Measurements from ENCODE around the gene CBLN3.
"Not testable (repeated sequence)": the region's sequence is repeated elsewhere in the genome, so short reads cannot be mapped to it uniquely, and the experiment has no call there.

CBLN3 gene

DNA sequence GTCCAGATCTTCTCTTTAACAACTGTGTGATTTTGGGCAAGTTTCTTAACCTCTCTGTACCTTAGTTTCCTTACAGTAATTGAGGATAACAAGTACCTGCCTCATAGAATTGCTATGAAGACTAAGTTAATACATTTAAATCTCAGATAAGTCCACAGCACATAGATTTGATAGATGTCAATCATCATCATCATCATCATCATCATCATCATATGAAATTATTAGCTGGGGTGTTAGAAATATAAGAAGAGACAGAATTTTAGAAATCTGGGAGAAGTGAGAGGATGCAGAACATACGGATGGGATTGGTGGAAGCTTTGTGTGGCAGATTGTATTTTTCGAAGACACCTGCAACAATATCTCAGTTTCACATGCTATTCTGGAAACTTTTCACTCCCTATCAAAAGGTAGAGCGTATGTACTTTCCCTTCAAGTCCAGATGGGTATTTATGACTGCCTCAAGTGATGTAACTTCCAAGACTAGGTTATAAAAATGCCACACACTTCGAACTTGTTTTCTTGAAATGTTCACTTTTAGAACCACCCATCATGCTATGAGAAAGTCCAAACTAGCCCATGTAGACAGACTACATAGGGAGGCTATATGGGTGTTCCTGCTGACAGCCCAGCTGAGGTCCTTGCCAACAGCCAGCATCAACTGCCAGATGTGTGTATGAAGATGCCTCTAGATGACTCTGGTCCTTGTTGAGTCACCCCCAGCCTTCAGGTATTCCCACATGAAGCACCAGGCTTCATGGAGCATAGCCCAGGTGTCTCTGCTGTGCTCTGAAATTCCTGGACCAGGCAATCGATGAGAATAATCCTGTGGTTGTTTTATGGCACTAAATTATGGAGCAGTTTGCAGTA lies 33.8 kb upstream of the CBLN3 start:
- DNase-seq (ENCODE audit: low read depth), result no peak
- no peak overlapping the region for H3K4me3 ChIP-seq (ENCODE audit: low read length)
- TF ChIP-seq, protein P1, sequence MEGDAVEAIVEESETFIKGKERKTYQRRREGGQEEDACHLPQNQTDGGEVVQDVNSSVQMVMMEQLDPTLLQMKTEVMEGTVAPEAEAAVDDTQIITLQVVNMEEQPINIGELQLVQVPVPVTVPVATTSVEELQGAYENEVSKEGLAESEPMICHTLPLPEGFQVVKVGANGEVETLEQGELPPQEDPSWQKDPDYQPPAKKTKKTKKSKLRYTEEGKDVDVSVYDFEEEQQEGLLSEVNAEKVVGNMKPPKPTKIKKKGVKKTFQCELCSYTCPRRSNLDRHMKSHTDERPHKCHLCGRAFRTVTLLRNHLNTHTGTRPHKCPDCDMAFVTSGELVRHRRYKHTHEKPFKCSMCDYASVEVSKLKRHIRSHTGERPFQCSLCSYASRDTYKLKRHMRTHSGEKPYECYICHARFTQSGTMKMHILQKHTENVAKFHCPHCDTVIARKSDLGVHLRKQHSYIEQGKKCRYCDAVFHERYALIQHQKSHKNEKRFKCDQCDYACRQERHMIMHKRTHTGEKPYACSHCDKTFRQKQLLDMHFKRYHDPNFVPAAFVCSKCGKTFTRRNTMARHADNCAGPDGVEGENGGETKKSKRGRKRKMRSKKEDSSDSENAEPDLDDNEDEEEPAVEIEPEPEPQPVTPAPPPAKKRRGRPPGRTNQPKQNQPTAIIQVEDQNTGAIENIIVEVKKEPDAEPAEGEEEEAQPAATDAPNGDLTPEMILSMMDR (conservative IDR thresholded peaks at IDR 0.05; ENCODE audit: low read length), result no peak

DNA sequence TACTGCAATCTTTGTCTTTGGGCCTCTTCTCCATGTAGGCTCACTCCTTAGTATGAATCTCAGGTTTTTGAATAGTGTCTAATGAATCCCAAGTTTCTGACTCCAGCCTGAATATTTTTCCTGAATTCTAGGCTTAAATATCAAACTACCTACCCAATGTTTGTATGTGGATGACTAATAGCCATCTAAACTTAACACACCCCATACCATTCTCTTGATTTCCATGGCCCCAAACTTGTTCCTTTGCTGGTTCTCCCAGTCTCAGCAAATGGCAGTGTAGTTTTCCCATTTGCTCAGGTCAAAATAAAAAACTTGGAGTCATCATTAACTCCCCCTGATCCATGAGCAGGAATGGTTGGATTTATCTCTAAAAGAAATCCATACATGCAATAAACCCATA lies 31.9 kb upstream of the CBLN3 start:
- no peak for DNase-seq (ENCODE audit: low read depth)
- TF ChIP-seq, protein P1 (conservative IDR thresholded peaks at IDR 0.05; ENCODE audit: low read length), result no peak
- H3K4me3 ChIP-seq (ENCODE audit: low read length), result no peak overlapping the region

DNA sequence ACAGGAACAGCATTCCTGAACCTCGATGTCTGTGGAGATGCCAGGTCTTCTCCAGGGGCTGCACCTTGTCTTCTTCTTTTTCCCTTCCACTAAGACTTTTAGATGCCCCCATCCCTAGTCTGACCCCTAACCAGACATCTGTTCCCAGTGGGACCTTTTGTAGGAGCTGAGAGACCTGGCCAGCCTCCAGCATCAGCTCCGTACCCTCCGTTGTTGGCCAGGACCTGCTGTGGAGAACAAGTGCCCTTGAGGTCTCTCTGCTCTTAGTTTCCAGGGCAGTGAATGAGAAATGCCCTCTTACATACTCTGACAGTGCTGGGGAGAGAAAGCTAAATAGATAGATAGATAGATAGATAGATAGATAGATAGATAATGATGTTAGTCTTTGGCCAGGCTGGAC lies 29.9 kb upstream of the CBLN3 start:
- DNase-seq (ENCODE audit: low read depth), result no peak
- TF ChIP-seq, protein P1 (conservative IDR thresholded peaks at IDR 0.05; ENCODE audit: low read length), result no peak
- H3K4me3 ChIP-seq (ENCODE audit: low read length), result no peak overlapping the region

DNA sequence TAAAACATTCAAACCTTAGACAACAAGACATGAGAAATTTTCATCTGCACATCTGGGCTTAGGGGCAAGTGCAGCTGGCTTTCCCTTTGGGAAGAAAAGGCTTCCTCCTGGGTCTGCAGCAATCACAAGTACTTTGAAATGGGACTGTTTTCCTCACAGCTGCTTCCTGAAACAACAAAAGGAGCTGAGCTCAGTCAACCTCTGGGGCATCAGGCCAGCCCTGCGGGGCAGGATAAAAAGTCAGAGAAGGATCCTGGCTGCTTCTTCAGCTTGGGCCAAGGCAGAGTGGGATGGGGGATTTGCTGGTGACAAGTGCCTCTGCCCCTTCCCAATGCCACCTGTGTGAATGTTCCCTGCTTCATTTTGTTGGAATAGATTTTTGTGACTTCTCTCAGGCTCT lies 29.3 kb upstream of the CBLN3 start:
- TF ChIP-seq, protein P1 (conservative IDR thresholded peaks at IDR 0.05; ENCODE audit: low read length), result no peak
- DNase-seq (ENCODE audit: low read depth), result no peak
- H3K4me3 ChIP-seq (ENCODE audit: low read length), result no peak overlapping the region

DNA sequence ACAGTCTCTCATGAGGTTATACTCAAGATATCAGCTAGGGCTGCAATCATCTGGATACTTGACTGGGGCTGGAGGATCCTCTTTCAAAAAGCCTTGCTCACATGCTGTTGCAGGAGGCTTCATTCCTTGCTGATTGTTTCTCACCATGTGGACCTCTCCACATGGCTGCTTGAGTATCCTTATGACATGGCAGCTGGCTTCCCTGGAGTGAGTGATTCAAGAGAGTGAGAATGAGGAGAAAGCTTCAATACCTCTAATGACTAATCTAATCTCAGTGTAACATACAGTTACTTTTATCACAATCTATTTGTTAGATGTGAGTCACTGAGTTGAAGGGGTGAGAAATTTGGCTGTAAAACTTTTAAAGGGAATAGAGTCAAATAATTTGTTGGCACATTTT lies 27.5 kb upstream of the CBLN3 start:
- H3K4me3 ChIP-seq (ENCODE audit: low read length), result no peak overlapping the region
- TF ChIP-seq, protein P1 (conservative IDR thresholded peaks at IDR 0.05; ENCODE audit: low read length), result no peak
- no peak for DNase-seq (ENCODE audit: low read depth)

DNA sequence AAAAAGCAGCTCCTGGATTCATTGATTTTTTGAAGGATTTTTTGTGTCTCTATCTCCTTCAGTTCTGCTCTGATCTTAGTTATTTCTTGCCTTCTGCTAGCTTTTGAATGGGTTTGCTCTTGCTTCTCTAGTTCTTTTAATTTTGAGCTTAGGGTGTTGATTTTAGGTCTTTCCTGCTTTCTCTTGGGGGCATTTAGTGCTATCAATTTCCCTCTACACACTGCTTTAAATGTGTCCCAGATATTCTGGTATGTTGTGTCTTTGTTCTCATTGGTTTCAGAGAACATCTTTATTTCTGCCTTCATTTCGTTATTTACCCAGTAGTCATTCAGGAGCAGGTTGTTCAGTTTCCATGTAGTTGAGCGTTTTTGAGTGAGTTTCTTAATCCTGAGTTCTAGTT lies 21.4 kb upstream of the CBLN3 start:
- not testable (repeated sequence) for DNase-seq (ENCODE audit: low read depth); H3K4me3 ChIP-seq (ENCODE audit: low read length)

DNA sequence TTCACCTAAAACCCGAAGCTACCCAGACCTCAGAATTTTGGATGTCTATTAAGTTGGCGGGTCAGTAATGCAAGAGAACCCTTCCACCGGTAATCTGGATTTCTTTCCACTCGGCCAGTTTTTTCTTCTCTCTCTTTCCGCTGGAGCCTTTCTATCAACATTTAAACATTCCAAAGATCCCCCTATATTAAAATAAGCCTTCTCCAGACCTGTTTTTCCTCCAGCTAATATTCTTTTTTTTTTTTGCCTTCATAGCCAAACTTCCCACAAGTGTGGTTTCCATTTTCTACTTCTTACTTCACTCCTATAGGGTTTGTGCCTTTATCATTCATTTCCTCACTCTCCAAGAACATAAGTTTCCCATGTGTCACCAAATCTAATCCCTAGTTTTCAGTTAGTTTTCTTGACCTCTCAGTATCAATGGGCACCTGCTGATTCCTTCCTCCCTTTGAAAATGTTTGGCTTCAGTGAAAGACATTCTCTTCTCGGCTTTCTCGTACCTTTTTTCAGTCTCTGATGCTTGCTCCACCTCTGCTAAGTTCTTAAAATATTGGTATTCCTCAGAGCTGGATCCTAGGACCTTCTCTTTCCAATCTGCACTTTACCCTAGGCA lies 13.7 kb upstream of the CBLN3 start:
- DNase-seq (ENCODE audit: low read depth), result no peak
- H3K4me3 ChIP-seq (ENCODE audit: low read length), result peak overlapping the region; percentile 96
- TF ChIP-seq, protein P1 (conservative IDR thresholded peaks at IDR 0.05; ENCODE audit: low read length), result no peak
